HEK293T (cell line): ENCODE results near the gene MAPK7.

Experiments used
- CTCF ChIA-PET: fragments of 350-600 bp; formaldehyde crosslinking; extraction: SDS; loops from one replicate; lab custom pipeline; 2021; ENCODE audit warnings: antibody characterized with exemption, inconsistent platforms; lab: Yijun Ruan, JAX
- POLR2A ChIA-PET: fragments of 350-600 bp; formaldehyde crosslinking; extraction: SDS; loops from one replicate; lab custom pipeline; 2020; ENCODE audit warnings: antibody characterized with exemption, inconsistent platforms; lab: Yijun Ruan, JAX
- DNase-seq: peaks from one replicate; pipeline ENCODE4 v3.0.0; 2012; ENCODE audit warnings: mixed read lengths; ENCODE audit errors: extremely low spot score
- ARNT ChIP-seq: fragments of 450-650 bp; IDR thresholded peaks from 2 replicates; pipeline ENCODE4 v1.6.1; 2017; ENCODE audit warnings: mild to moderate bottlenecking
- BHLHE40 ChIP-seq: fragments of 450-650 bp; IDR thresholded peaks from 2 replicates; pipeline ENCODE4 v1.6.1; 2016; ENCODE audit warnings: mild to moderate bottlenecking, moderate library complexity, borderline replicate concordance
- CTBP1 ChIP-seq: fragments of 450-650 bp; IDR thresholded peaks from 2 replicates; pipeline ENCODE4 v1.6.1; 2016; ENCODE audit warnings: borderline replicate concordance
- ELF4 ChIP-seq: fragments of 450-650 bp; IDR thresholded peaks from 2 replicates; pipeline ENCODE4 v1.6.1; 2017; ENCODE audit warnings: antibody characterized with exemption
- FOXA1 ChIP-seq: fragments of 450-650 bp; IDR thresholded peaks from 2 replicates; pipeline ENCODE4 v1.6.1; 2016; ENCODE audit warnings: mild to moderate bottlenecking
- FOXK2 ChIP-seq: fragments of 450-650 bp; IDR thresholded peaks from 2 replicates; pipeline ENCODE4 v1.6.1; 2016; ENCODE audit warnings: mild to moderate bottlenecking
- FOXM1 ChIP-seq: fragments of 450-650 bp; IDR thresholded peaks from 2 replicates; pipeline ENCODE4 v1.6.1; 2017; ENCODE audit warnings: mild to moderate bottlenecking, borderline replicate concordance
- HDGF ChIP-seq: fragments of 450-650 bp; IDR thresholded peaks from 2 replicates; pipeline ENCODE4 v1.6.1; 2017; ENCODE audit warnings: antibody characterized with exemption, borderline replicate concordance
- L3MBTL2 ChIP-seq: fragments of 450-650 bp; conservative IDR thresholded peaks from 2 replicates; pipeline ENCODE4 v1.6.1; 2016; ENCODE audit warnings: mild to moderate bottlenecking
- LEF1 ChIP-seq: fragments of 450-650 bp; IDR thresholded peaks from 2 replicates; pipeline ENCODE4 v1.6.1; 2017; ENCODE audit warnings: mild to moderate bottlenecking, borderline replicate concordance
- NFRKB ChIP-seq: fragments of 450-650 bp; IDR thresholded peaks from 2 replicates; pipeline ENCODE4 v1.6.1; 2016; ENCODE audit warnings: mild to moderate bottlenecking, moderate library complexity
- SP1 ChIP-seq: fragments of 450-650 bp; IDR thresholded peaks from 2 replicates; pipeline ENCODE4 v1.6.1; 2017
- SUZ12 ChIP-seq: fragments of 450-650 bp; IDR thresholded peaks from 2 replicates; pipeline ENCODE4 v1.6.1; 2016; ENCODE audit warnings: mild to moderate bottlenecking
- TARDBP ChIP-seq: fragments of 450-650 bp; IDR thresholded peaks from 2 replicates; pipeline ENCODE4 v1.6.1; 2016
- ZNF384 ChIP-seq: fragments of 450-650 bp; IDR thresholded peaks from 2 replicates; pipeline ENCODE4 v1.6.1; 2016
- TF ChIP-seq, protein P1 (sequence below): fragments of 450-650 bp; IDR thresholded peaks from 2 replicates; pipeline ENCODE4 v1.6.1; 2016

Gene MAPK7

GRCh38 chr17:19404264-19404663 is 26.0 kb downstream of the MAPK7 start:
- ChIA-PET POLR2A (no interaction called here), CTCF (no interaction called here)
- DNase-seq, result no peak
- no peak for TF ChIP-seq LEF1
- TF ChIP-seq BHLHE40, result no peak

GRCh38 chr17:19405114-19405513 is 26.8 kb downstream of the MAPK7 start:
- TF ChIP-seq FOXM1 (no peak), HDGF (no peak), ELF4 (no peak), CTBP1 (no peak), ARNT (no peak), ZNF384 (no peak), TARDBP (no peak), NFRKB (no peak), FOXA1 (no peak)
- TF ChIP-seq, protein P1, sequence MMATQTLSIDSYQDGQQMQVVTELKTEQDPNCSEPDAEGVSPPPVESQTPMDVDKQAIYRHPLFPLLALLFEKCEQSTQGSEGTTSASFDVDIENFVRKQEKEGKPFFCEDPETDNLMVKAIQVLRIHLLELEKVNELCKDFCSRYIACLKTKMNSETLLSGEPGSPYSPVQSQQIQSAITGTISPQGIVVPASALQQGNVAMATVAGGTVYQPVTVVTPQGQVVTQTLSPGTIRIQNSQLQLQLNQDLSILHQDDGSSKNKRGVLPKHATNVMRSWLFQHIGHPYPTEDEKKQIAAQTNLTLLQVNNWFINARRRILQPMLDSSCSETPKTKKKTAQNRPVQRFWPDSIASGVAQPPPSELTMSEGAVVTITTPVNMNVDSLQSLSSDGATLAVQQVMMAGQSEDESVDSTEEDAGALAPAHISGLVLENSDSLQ, result no peak
- ChIA-PET POLR2A (interaction anchor here (1.4 kb wide), 1 partner anchor 27 kb away, joined by 5 read pairs; the partner anchor contains the start of gene MAPK7), CTCF (no interaction called here)
- no peak for DNase-seq

DNA sequence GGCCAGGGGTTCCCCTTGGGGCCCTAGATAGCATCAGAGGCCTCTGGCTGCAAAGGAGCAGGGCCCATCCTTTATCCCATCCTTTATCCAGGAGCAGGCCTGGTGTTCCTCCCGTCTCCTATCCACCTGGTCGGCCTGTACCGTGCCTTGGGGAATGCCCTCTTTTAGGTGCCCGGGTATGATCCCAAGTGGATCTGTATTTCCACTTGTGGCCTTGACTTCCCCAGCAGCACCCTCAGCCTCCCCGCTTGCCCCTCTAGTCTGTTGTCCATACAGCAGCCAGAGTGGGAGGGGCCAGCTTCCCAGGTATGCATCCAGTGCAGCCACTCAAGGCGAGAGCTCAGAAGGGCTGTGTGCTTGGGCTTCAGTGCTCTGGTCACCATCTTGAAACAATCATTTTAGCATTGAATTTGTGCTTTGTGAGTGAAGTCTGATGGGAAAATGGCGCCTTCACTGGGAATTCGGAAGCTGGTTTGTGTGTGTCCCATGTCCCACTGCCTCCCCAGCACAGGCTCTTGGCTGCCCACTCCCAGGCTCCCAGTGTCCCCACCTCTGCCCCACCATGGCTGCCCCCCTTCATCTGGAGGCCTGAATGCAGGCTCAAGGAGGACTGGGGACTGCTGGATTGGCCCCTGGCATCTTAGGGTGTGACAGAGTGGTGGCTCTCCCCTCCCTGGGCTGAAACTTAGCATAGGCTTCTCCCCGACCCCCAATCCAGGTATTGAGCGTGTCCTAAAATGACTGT is 29.5 kb downstream of the MAPK7 start:
- POLR2A ChIA-PET, result interaction anchor here (1.2 to 2.3 kb wide), 2 partner anchors 30 kb away, joined by 3 to 15 read pairs; partner anchors contain the start of gene MAPK7

DNA sequence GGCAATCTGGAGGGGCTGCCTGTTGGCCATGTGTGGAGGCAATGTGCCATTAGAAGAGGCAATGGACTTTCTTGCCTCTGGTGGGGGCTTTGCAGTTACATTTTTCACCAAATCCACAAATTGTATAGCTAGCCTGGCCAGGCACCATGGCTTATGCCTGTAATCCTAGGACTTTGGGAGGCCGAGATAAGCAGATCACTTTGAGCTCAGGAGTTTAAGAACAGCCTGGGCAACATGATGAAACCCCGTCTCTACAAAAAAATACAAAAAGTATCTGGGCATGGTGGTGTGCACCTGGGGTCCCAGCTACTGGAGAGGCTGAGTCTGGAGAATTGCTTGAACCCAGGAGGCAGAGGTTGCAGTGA is 30.0 kb downstream of the MAPK7 start:
- POLR2A ChIA-PET, result interaction anchor here (2.3 kb wide), 1 partner anchor 31 kb away, joined by 15 read pairs; the partner anchor contains the start of gene MAPK7
- TF ChIP-seq NFRKB (no peak), FOXA1 (no peak), SUZ12 (no peak), CTBP1 (no peak), FOXK2 (no peak), LEF1 (no peak)
- CTCF ChIA-PET, result interaction anchor here (0.7 kb wide), 1 partner anchor 10 kb away, joined by 3 read pairs; no protein-coding TSS in a partner anchor
- DNase-seq, result no peak

More for the DNA sequence above, 29.5 kb downstream of the MAPK7 start:
- CTCF ChIA-PET, result interaction anchor here (0.7 kb wide), 1 partner anchor 10 kb away, joined by 3 read pairs; no protein-coding TSS in a partner anchor
- DNase-seq, result no peak
- no peak for TF ChIP-seq LEF1
- TF ChIP-seq HDGF, result no peak
- TF ChIP-seq ZNF384, result no peak
- TF ChIP-seq BHLHE40, result no peak
- TF ChIP-seq FOXK2, result no peak
- TF ChIP-seq FOXM1, result no peak
- TF ChIP-seq, protein P1, result no peak
- no peak for TF ChIP-seq SP1
- no peak for TF ChIP-seq CTBP1
- no peak for TF ChIP-seq ARNT

GRCh38 chr17:19409066-19409465 is 30.8 kb downstream of the MAPK7 start:
- no peak for DNase-seq
- CTCF ChIA-PET, result interaction anchor here (0.7 kb wide), 1 partner anchor 25 kb away, joined by 3 read pairs; no protein-coding TSS in a partner anchor
- TF ChIP-seq SP1 (no peak), HDGF (no peak), L3MBTL2 (no peak), ZNF384 (no peak), TARDBP (no peak)
- POLR2A ChIA-PET, result interaction anchor here (2.3 kb wide), 1 partner anchor 31 kb away, joined by 15 read pairs; the partner anchor contains the start of gene MAPK7

- no peak for DNase-seq
- TF ChIP-seq FOXA1 (no peak), FOXK2 (no peak), CTBP1 (no peak), TARDBP (no peak), L3MBTL2 (no peak), ELF4 (no peak), SP1 (no peak)
- TF ChIP-seq, protein P1, result no peak
- POLR2A ChIA-PET, result interaction anchor here (2.3 kb wide), 1 partner anchor 32 kb away, joined by 15 read pairs; the partner anchor contains the start of gene MAPK7
- CTCF ChIA-PET, result interaction anchor here (0.7 kb wide), 1 partner anchor 24 kb away, joined by 3 read pairs; no protein-coding TSS in a partner anchor
Observed at GRCh38 chr17:19409509-19409908, 31.2 kb downstream of the MAPK7 start.
